Fibroblast of lung (primary cell): ENCODE measurements around the gene NRCAM. TPM values are rescaled to one million over a fixed set of nuclear protein-coding genes. Genes with fewer than 3 reads are reported as not detected.

Source experiments
- DNase-seq, 2 donors: peaks; one replicate each; pipeline versions ENCODE4 v3.0.0 to v3.0.0-alpha.2; 2010; ENCODE audit warnings: low read depth in 2 of 2
- H2AFZ ChIP-seq: 2 replicates; pipeline ENCODE4 v1.5.1; 2012; ENCODE audit warnings: low read length, control low read depth, inconsistent platforms
- H3K27ac ChIP-seq: 2 replicates; pipeline ENCODE4 v1.5.1; 2011; ENCODE audit warnings: low read length, control low read depth; ENCODE audit not compliant: insufficient read depth
- H3K27me3 ChIP-seq: 2 replicates; pipeline ENCODE4 v1.5.1; 2011; ENCODE audit warnings: mild to moderate bottlenecking, low read length; ENCODE audit not compliant: control insufficient read depth, insufficient read depth
- H3K36me3 ChIP-seq: 2 replicates; pipeline ENCODE4 v1.5.1; 2011; ENCODE audit warnings: low read length; ENCODE audit not compliant: control insufficient read depth, insufficient read depth
- H3K4me1 ChIP-seq: 2 replicates; pipeline ENCODE4 v1.5.1; 2011; ENCODE audit warnings: low read length; ENCODE audit not compliant: control insufficient read depth, insufficient read depth; ENCODE audit errors: extremely low read depth
- H3K4me2 ChIP-seq: 2 replicates; pipeline ENCODE4 v1.5.1; 2011; ENCODE audit warnings: low read length, control low read depth; ENCODE audit not compliant: insufficient read depth; ENCODE audit errors: extremely low read depth
- H3K4me3 ChIP-seq, 4 experiments: fragments of 200-600 bp in 1 of 4; sonication (generic) in 1 of 4; replicated peaks in 1 of 4; 2 replicates each; pipeline ENCODE4 v1.5.1; 2011 to 2016; ENCODE audit warnings: low read length in 4 of 4, low read depth in 3 of 4, mild to moderate bottlenecking in 3 of 4, control low read depth in 2 of 4, inconsistent platforms in 1 of 4, mixed read lengths in 1 of 4; ENCODE audit not compliant: insufficient read depth in 1 of 4; ENCODE audit errors: control extremely low read depth in 1 of 4
- H3K79me2 ChIP-seq: 2 replicates; pipeline ENCODE4 v1.5.1; 2012; ENCODE audit warnings: mild to moderate bottlenecking, low read length, inconsistent platforms; ENCODE audit not compliant: control insufficient read depth, insufficient read depth
- H3K9ac ChIP-seq: 2 replicates; pipeline ENCODE4 v1.5.1; 2011; ENCODE audit warnings: mild to moderate bottlenecking, low read length, control low read depth; ENCODE audit not compliant: insufficient read depth
- H3K9me3 ChIP-seq: 2 replicates; pipeline ENCODE4 v1.5.1; 2012; ENCODE audit warnings: low read depth, low read length; ENCODE audit not compliant: control insufficient read depth, insufficient read depth
- H4K20me1 ChIP-seq: 2 replicates; pipeline ENCODE4 v1.5.1; 2011; ENCODE audit warnings: low read length; ENCODE audit not compliant: control insufficient read depth, insufficient read depth; ENCODE audit errors: extremely low read depth
- CTCF ChIP-seq, 2 donors: IDR thresholded peaks in 1 of 2; conservative IDR thresholded peaks in 1 of 2; 1 replicate in 1 of 2; 2 replicates in 1 of 2; pipeline ENCODE4 v1.5.1; 2011 to 2012; ENCODE audit warnings: low read length in 2 of 2, control low read depth in 1 of 2, inconsistent platforms in 1 of 2, low read depth in 1 of 2, mild to moderate bottlenecking in 1 of 2
- EZH2 ChIP-seq: IDR thresholded peaks from 2 replicates; pipeline ENCODE4 v1.5.1; 2012; ENCODE audit warnings: low read length, control low read depth, mild to moderate bottlenecking; ENCODE audit errors: missing control alignments
- polyA plus RNA-seq, 2 donors: library from polyadenylated mRNA; depleted of rRNA in 1 of 2; stranded (reverse) in 1 of 2; unstranded in 1 of 2; fragments of >200 nt; gene quantifications; 2 replicates each; pipeline ENCODE4 v1.2.1, GENCODE V29; 2011 to 2012; ENCODE audit warnings: missing spikeins in 1 of 2
- total RNA-seq: library from RNA; depleted of rRNA; stranded (reverse); fragments of >200 nt; gene quantifications from 2 replicates; pipeline ENCODE4 v1.2.1, GENCODE V29; 2014

The NRCAM gene
- total and polyA plus RNA-seq, 2 donors (not counting 1 experiment from before 2014, with no cell fraction given): 2.1 to 2.2 TPM

DNA sequence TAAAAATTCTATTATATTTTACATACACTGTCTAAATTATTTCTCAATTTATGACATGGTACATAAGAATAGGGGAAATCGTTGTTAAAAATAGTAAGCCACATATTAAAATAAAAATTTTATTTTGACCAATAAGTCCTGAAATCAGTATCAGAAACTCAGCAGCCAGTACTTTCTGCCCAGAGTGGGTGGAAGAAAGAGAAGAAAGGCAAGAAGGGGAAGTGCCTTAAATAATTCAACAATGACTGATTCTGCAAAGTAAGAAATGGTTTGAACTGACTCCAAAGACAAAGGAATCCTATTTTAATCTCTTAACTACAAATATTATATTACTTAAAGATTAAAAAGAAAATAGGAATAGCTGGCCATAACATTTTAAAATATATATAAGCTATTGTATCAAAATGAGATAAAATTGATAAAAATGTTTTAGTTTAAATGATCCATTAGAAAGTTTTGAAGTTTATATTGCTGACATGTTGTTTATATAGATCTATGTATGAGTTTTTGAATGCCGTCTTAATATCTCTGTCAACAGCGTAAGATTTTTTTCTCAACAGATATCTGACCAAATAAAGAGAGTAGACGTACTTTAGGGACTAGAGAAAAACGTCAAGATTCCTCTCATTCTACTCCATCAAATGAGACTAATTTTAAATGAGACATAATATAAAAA lies 30.2 kb upstream of the NRCAM start:
- no peak overlapping the region for H3K4me3 ChIP-seq
- no peak overlapping the region for H2AFZ ChIP-seq
- H3K27ac ChIP-seq: no peak overlapping the region
- peak; percentile 31 to 75 for DNase-seq
- no peaks in the 10 kb centered on the region for H3K27me3 ChIP-seq
- H3K4me2 ChIP-seq: no peak overlapping the region
- no peak overlapping the region for H3K9ac ChIP-seq
- no peaks in the 10 kb centered on the region for H4K20me1 ChIP-seq
- no peaks in the 10 kb centered on the region for H3K9me3 ChIP-seq
- no peaks in the 10 kb centered on the region for H3K4me1 ChIP-seq
- H3K36me3 ChIP-seq: no peaks in the 10 kb centered on the region
- no peaks in the 10 kb centered on the region for H3K79me2 ChIP-seq
- TF ChIP-seq EZH2 (no peak), CTCF (conservative IDR thresholded peaks at IDR 0.05 in 1 of 2, IDR thresholded peaks at IDR 0.05 in 1 of 2; ENCODE audit: low read depth in 1 of 2, low read length in 2 of 2) (no peak)

- H2AFZ ChIP-seq: no peak overlapping the region
- no peaks in the 10 kb centered on the region for H3K36me3 ChIP-seq
- no peak for DNase-seq
- H3K9me3 ChIP-seq: no peaks in the 10 kb centered on the region
- no peaks in the 10 kb centered on the region for H4K20me1 ChIP-seq
- no peak overlapping the region for H3K4me2 ChIP-seq
- no peak overlapping the region for H3K4me3 ChIP-seq
- no peak overlapping the region for H3K27ac ChIP-seq
- no peak overlapping the region for H3K9ac ChIP-seq
- TF ChIP-seq EZH2: no peak
- TF ChIP-seq CTCF (conservative IDR thresholded peaks at IDR 0.05 in 1 of 2, IDR thresholded peaks at IDR 0.05 in 1 of 2; ENCODE audit: low read depth in 1 of 2, low read length in 2 of 2): no peak
- no peaks in the 10 kb centered on the region for H3K4me1 ChIP-seq
- no peaks in the 10 kb centered on the region for H3K79me2 ChIP-seq
- no peaks in the 10 kb centered on the region for H3K27me3 ChIP-seq
Measured at GRCh38 chr7:108484137-108484536, 27.9 kb upstream of the NRCAM start.

DNA sequence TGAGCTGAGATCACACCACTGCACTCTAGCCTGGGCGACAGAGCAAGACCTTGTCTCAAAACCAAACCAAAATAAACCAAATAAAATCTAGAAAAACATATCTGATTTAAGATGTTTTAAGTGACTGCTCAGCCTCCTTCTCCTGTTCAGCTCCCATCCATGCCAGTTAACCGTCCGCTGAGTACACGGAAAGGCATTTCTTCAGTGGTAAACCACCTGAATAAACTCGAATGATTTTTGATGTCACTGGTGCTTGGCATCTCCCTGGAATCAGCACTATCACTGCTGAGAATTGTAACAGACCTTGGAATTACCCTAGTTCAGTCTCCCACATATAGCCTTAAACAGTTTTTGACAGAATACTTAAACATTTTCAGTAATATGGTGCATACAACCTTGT lies 24.1 kb upstream of the NRCAM start:
- Histone ChIP-seq H3K79me2 (no peaks in the 10 kb centered on the region), H3K27ac (no peak overlapping the region), H3K27me3 (no peaks in the 10 kb centered on the region), H2AFZ (no peak overlapping the region), H3K36me3 (no peaks in the 10 kb centered on the region), H3K4me1 (no peaks in the 10 kb centered on the region), H3K4me3 (no peak overlapping the region), H3K9me3 (no peaks in the 10 kb centered on the region), H3K9ac (no peak overlapping the region), H4K20me1 (no peaks in the 10 kb centered on the region), H3K4me2 (no peak overlapping the region)
- peak in 1 of 2 donors; percentile 46 for DNase-seq
- TF ChIP-seq CTCF (conservative IDR thresholded peaks at IDR 0.05 in 1 of 2, IDR thresholded peaks at IDR 0.05 in 1 of 2; ENCODE audit: low read depth in 1 of 2, low read length in 2 of 2) (no peak), EZH2 (no peak)
